Pancreas (tissue), 10 donors: ENCODE results near the gene PRKCE. TPM values are rescaled to one million over a fixed set of nuclear protein-coding genes. Genes with fewer than 3 reads are reported as not detected.

Experiments
- ATAC-seq, 4 donors: fragments of 200-7000 bp; cut with Tn5 transposase; one replicate each; pipeline versions ENCODE4 v1.8.0 to v1.9.1; 2020; ENCODE audit warnings: mild to moderate bottlenecking in 4 of 4, moderate library complexity in 4 of 4
- DNase-seq, 6 donors: peaks; one replicate each; pipeline ENCODE4 v3.0.0-alpha.2; 2020
- FAIRE-seq: peaks from 2 replicates; lab custom pipeline; 2012; peaks lifted over from hg19 to GRCh38; lab: Jason Lieb, UNC
- H3K27ac ChIP-seq, 4 donors: fragments of 200-600 bp; sonication (generic); 1 replicate in 3 of 4; 2 replicates in 1 of 4; pipeline versions ENCODE4 v1.5.0 to v1.8.0; 2020
- H3K27me3 ChIP-seq, 4 donors: fragments of 200-600 bp; one replicate each; pipeline ENCODE4 v1.8.0; 2021
- H3K36me3 ChIP-seq, 3 donors: fragments of 200-600 bp; sonication (generic) in 1 of 3; one replicate each; pipeline versions ENCODE4 v1.5.0 to v1.8.0; 2020 to 2021
- H3K4me1 ChIP-seq, 3 donors: fragments of 200-600 bp; one replicate each; pipeline ENCODE4 v1.8.0; 2021
- H3K4me3 ChIP-seq, 4 donors: fragments of 200-600 bp; sonication (generic) in 2 of 4; one replicate each; pipeline versions ENCODE4 v1.5.0 to v1.8.0; 2020 to 2021
- H3K9me3 ChIP-seq, 4 donors: fragments of 200-600 bp; one replicate each; pipeline ENCODE4 v1.8.0; 2021
- CTCF ChIP-seq, 4 donors: fragments of 200-600 bp; sonication (generic) in 3 of 4; IDR thresholded peaks; one replicate each; pipeline versions ENCODE4 v1.5.0 to v1.8.0; 2021; ENCODE audit warnings: antibody characterized with exemption in 4 of 4
- WGBS, 2 donors: extraction: QIAGEN DNeasy Blood & Tissue Kit; methylation state at CpG; one replicate each; pipeline ENCODE4 v1.1.7; 2013; 5-methylcytosine and 5-hydroxymethylcytosine counted together
- intact Hi-C, 3 donors: fragments of 100-400 bp; cut with DNase I; formaldehyde crosslinking; loops; one replicate each; pipeline versions ENCODE4 v1.11.1 to v1.14.2; 2022
- polyA plus RNA-seq, 2 donors: library from polyadenylated mRNA; stranded (reverse); fragments of 200-250 nt; gene quantifications; one replicate each; pipeline ENCODE4 v1.2.3, GENCODE V29; 2013
- total RNA-seq, 6 donors: library from RNA; stranded (reverse); fragmentation: NEBNext Ultra II Directional in 4 of 6; extraction: Animal tissue kit (Norgen Biotek cat#: 25700) in 4 of 6; gene quantifications; one replicate each; pipeline versions ENCODE4 v1.2.1 to v1.2.4, GENCODE V29; 2021 to 2023
- donor health status: healthy with polysubstance abuse.
- donor health status: DM: no; HTN: no; CAD: no; lungs with moderate emphysema.
- donor health status: DM: no; HTN: no; CAD: no.
- donor health status: control.
- donor health status: control.
- donor health status: Bipolar disorder and iron deficiency.
- donor health status: DM: yes; HTN: yes; CAD: no.
- donor health status: DM: no; HTN: no; CAD: no.
- donor health status: DM: no; HTN: no; CAD: no.
- donor health status: DM: yes; HTN: yes; CAD: no.

The PRKCE gene
- total and polyA plus RNA-seq, 8 donors, result 4.0 to 19.4 (median 10.0) TPM

DNA sequence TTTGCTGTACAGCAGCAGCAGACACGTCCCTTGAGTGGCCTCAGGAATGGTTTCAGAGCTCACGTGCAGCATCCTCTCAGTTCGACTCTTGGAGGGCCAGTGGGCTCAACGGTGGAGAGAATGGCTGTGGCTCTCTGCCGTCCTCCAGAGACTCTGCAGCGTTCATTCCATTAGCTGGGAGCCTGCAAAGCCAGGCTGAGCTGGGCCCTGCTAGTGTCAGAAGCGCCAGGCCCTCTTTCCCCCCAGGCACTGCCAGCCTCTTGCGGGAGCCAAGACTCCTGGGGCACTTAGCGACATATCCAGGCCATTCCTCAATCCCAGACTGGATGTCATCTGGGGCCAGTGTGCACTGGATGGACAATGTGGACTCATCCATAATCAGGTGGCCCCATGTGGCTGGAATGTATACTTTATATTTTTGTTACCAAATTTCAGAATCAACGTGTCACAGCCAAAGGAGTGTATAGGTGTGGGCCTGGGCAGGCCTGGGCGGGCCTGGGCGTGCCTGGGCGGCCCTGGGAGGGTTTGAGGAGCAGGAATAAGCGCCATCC, 520.6 kb downstream of the PRKCE start:
- DNase-seq (no peak), FAIRE-seq (no peak), ATAC-seq (no peak)
- no peaks in the 10 kb centered on the region for H3K9me3 ChIP-seq
- no peaks in the 10 kb centered on the region for H3K27me3 ChIP-seq
- 87 to 91% methylated on average over 14 of the region's 14 CpGs for WGBS, 2 donors
- H3K4me1 ChIP-seq, result no peaks in the 10 kb centered on the region
- TF ChIP-seq CTCF (IDR thresholded peaks at IDR 0.05), result no peak
- H3K27ac ChIP-seq, result no peak overlapping the region
- H3K4me3 ChIP-seq, result no peak overlapping the region
- H3K36me3 ChIP-seq, result no peaks in the 10 kb centered on the region
- intact Hi-C loops, result no loop called here

DNA sequence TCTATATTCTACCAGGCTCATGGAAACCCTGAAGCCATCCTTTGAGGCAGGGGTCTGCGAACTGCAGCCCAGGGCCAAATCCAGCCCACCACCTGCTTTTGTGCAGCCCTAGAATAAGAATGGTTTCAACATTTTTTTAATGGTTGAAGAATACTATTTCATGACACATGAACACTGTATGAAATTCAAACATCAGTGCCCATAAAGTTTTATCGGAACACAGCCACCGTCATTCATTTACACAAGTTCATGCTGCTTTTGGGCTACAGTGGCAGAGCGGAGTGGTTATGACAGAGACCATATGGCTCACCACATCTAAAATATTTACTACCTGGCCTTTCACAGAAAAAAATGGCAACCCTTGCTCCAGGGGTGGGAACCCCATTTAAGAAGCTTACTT, 521.6 kb downstream of the PRKCE start:
- Histone ChIP-seq H3K27me3 (no peaks in the 10 kb centered on the region), H3K36me3 (no peaks in the 10 kb centered on the region), H3K4me1 (no peaks in the 10 kb centered on the region), H3K9me3 (no peaks in the 10 kb centered on the region), H3K27ac (no peak overlapping the region), H3K4me3 (no peak overlapping the region)
- intact Hi-C loops, result no loop called here
- DNase-seq, result no peak
- 98% methylated on average over 4 of the region's 4 CpGs for WGBS, 2 donors
- no peak for TF ChIP-seq CTCF (IDR thresholded peaks at IDR 0.05)
- no peak for FAIRE-seq
- ATAC-seq, result no peak

GRCh38 chr2:46173636-46174250, 522.3 kb downstream of the PRKCE start:
- Histone ChIP-seq H3K27ac (no peak overlapping the region), H3K4me1 (no peaks in the 10 kb centered on the region), H3K4me3 (no peak overlapping the region), H3K9me3 (no peaks in the 10 kb centered on the region), H3K27me3 (no peaks in the 10 kb centered on the region), H3K36me3 (no peaks in the 10 kb centered on the region)
- no peak for DNase-seq
- ATAC-seq, result no peak
- no peak for FAIRE-seq
- intact Hi-C loops, result no loop called here
- TF ChIP-seq CTCF (IDR thresholded peaks at IDR 0.05), result no peak
- WGBS, 2 donors, result 85 to 86% methylated on average over 7 of the region's 7 CpGs

DNA sequence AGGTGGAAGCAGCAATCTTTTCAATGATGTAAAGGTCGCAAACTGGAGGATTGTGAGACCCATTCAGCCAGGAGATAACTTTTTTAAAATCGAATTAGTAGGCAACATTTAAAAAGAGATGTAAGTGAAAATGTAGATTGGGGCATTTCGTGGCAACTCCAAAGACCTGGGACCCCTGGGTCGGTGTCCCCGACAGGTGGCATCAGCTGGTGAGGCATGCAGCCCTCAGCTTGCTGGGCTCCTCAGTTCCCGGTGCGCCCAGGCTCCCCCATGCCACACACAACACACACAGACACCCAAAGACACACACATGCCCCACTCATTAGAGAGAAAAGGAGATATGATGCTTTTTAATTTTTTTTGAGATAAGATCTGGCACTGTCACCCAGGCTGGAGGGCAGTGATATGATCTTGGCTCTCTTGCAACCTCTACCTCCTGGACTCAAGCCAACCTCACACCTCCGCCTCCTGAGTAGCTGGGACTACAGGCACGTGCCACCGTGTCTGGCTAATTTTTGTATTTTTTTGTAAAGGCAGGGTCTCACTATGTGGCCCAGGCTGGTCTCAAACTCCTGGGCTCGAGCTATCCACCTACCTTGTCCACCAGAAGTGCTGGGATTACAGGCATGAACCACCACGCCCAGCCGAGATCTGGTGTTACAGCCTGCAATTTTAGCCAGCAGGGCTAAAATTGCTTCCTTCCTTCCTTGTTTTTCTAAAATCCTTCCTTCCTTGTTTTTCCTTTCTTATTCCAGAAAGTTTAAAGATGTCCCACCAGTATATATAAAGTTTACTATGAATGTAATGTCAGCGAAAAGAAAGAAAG, 523.1 kb downstream of the PRKCE start:
- intact Hi-C loops, result no loop called here
- FAIRE-seq (no peak), DNase-seq (no peak), ATAC-seq (no peak)
- no peaks in the 10 kb centered on the region for H3K27me3 ChIP-seq
- H3K27ac ChIP-seq, result no peak overlapping the region
- no peak overlapping the region for H3K4me3 ChIP-seq
- 85 to 91% methylated on average over 14 of the region's 14 CpGs for WGBS, 2 donors
- H3K9me3 ChIP-seq, result no peaks in the 10 kb centered on the region
- TF ChIP-seq CTCF (IDR thresholded peaks at IDR 0.05), result no peak
- H3K36me3 ChIP-seq, result no peaks in the 10 kb centered on the region
- no peaks in the 10 kb centered on the region for H3K4me1 ChIP-seq
